ENCODE measurements around the gene MTF1.
A peak's percentile ranks its signal among the peaks of the same experiment; 100 is the strongest.
"Not testable (repeated sequence)": the region's sequence is repeated elsewhere in the genome, so short reads cannot be mapped to it uniquely, and the experiment has no call there.

The MTF1 gene

DNA sequence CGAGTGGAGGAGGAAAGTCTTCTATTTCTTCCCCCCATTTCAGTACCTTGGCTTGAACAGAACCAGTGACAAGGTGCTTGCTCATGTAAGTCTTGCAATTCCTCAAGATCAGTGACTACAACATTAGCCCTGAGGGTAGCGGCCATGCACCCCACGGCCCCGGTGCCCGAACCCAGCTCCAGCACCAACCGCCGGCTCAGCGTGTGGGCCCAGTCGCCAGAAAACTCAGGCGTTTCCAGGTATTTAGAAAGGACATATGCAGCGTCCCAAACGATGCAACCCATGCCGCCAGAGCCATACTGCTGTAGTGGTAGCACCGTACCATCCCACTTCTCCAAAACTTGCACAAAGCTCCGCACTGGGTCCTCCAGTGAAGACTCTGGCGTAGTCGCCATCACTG lies 76.9 kb downstream of the MTF1 start:
- DNase-seq: no peak

- no peak for DNase-seq
These were observed 80.7 kb downstream of the MTF1 start for GRCh38 chr1:37778654-37779053.

DNA sequence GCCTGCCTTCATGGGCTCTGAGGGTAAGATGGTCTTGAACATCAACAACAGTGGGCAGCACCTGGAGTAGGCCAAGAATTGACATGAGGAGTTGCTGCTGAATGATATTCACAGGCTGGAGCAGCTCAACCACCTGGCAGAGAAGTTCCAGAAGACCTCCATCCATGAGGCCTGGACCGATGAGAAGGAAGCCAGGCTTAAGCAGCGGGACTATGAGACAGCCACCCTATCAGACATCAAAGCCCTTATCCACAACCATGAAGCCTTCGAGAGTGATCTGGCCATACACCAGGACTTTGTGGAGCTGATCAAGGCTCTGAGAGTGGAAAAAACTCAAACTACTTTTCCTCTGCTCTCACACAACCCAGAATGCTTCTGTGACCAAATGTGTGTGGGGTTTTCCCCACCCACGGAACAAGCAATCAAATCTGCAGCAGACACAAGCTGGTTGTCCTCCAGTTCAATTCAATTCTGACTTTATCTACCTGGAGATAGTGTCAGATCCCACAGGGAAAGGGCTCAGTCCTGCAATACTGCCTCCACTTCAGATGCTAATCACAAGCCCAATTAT lies 82.4 kb downstream of the MTF1 start:
- DNase-seq: no peak

GRCh38 chr1:37771440-37771839 lies 88.0 kb downstream of the MTF1 start:
- not testable (repeated sequence) for DNase-seq

DNA sequence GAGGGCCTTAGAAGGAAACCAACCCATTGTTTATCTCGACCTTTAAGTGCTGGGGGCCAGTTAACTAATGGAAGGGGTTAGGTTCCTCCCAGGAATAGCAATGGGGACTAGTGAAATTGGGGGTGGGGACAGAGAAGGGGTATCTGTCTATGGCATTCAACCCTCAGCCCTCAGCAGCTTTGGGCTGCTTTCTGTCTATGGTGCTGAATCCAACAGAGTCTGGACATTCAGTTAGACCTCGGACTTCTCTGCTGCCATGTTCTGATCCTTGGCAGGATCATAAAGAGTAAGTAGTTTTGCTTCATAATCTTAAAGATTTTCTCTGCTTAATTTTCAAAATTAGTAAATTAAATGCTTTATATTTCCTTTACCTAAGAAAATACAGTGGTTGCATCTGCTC lies 91.9 kb downstream of the MTF1 start:
- no peak for DNase-seq

DNA sequence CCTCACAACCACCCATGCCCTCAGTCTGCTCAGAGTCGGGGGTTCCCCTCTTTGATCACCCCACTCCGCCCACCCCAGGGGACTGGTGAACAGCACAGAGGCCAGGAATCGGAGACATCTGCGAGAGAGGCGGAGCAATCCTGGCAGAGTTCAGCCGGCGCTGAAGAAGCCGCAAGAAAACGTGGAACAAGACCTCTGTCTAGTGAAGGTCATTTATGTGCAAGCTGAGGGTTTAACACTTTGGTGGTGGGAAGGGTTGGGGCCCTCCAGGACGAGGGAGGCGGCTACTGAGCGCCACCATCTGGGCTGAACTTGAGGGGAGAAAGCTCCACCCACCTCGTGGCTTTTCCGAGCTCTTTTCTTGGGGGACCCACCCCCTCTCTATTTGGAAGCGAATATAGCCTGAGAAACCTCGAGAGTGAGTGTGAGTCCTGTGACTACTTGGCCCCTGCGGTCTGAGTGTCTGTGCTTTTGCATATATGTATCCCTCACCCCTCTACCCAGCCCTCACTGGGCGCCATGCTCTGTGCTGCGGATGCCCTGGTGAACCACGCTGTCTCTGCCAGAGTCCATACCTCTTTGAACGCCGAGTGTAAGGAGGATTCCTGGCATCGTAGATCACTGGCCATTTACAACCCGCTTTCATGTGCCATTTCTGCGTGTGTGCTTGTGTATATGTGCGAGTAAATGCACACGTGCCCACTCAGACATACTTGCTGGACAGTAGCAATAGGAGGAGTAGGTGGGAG lies 93.3 kb downstream of the MTF1 start:
- DNase-seq: peak; percentile 36

DNA sequence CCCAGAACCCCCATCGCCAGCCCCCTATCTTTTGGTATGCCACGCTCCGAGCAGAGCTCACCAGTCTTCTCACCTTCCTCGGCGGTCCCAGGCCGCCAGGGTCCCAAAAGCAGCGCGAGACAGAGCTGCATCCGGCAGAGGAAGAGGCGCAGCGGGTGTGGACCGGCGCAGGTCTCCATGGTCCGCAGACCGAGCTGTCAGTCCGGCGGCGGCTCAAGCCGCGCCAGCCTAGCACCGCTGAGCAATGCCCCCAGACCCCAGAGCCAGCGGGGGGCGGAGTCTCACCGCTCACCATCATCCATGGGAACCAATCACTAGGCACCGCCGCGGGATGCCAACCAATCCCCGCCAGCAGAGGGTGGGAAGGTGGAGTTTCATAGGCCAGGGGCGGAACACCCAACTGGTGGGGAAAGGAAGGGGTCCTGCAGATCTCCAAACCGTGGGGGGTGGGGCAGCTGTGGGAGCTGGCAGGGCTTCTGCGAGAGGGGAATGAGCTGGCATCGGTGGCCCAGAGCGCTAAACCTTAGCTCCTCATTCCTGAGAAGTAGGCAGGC lies 94.4 kb downstream of the MTF1 start, which contains the start of gene EPHA10:
EPHA10 (minus strand) TSS at position 233 of the 554 bp plus-strand sequence; CDS start at position 179, 54 bp downstream.
- no peak for DNase-seq

- DNase-seq: peak; percentile 87
These were observed 95.0 kb downstream of the MTF1 start for GRCh38 chr1:37764414-37764825.

GRCh38 chr1:37763791-37764413 lies 95.5 kb downstream of the MTF1 start:
- no peak for DNase-seq

DNA sequence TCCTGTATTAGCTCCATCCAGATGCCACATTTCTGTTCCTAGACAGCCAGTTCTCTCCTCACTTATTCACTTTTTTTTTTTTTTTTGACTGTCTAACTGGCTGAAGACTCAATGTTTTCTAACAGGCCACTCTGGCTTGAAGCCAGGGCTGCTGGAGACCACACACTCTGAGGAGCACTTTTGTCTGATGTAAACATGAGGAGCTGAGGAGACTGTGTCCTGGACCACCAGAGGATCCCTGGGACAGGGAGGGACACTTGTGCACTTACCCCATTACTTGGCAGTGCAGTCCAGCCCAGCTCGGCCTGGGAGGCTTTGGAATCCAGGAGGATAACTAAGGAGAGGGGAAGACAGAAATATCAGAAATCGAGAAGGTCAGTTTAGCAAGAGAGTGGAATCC lies 96.9 kb downstream of the MTF1 start:
- no peak for DNase-seq

DNA sequence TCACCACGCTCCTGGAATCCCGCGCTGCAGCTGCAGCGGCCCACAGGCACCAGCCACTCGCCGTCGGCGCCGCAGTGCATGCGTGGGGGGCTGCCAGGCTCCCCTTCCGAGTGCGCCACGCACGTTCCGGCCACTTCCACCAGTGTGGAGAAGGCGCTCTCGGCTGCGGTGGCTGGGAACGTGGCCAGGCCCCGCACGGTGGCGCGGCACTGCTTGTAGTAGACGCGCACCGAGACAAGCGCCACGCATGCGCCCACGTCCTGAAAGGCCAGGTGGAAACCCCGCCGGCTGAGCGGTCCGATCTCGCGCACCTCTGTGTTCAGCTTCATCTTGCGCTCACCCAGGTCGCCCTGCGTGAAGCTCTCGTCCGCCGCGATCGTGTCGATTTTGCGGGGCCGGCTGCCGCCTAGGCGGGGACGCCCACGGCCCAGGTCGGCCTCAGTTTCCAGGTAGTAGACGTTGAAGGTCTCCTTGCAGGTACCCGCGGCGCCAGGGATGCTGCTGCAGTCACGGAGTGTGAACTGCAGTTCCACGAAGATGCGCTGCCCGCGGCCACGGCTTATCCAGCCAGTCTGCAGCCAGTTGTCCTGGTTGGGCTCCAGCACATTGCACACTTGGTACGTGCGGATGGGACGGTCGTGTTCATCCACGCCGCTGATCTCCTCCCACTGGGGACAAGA lies 97.8 kb downstream of the MTF1 start:
- no peak for DNase-seq

Measured in hematopoietic multipotent progenitor cell treated with erythropoietin and hydrocortisone succinate and interleukin-3 and kit ligand, for 4 days (in vitro differentiated cells).